CD14-positive monocyte (primary cell): ENCODE data around the gene CDHR2. TPM values are rescaled to one million over a fixed set of nuclear protein-coding genes. Genes with fewer than 3 reads are reported as not detected.

Experiments used
- DNase-seq, 3 donors: peaks; one replicate each; pipeline ENCODE4 v3.0.0-alpha.2; 2011 to 2022
- H2AFZ ChIP-seq: 2 replicates; pipeline ENCODE4 v1.6.0; 2012; ENCODE audit warnings: mild to moderate bottlenecking, low read depth, low read length, inconsistent platforms; ENCODE audit not compliant: insufficient read depth, poor library complexity, severe bottlenecking
- H3K27ac ChIP-seq, 2 donors: 1 replicate in 1 of 2; 2 replicates in 1 of 2; pipeline ENCODE4 v1.5.1; 2012 to 2013; ENCODE audit warnings: low read length in 2 of 2, control low read depth in 1 of 2, inconsistent platforms in 1 of 2, low read depth in 1 of 2, mild to moderate bottlenecking in 1 of 2
- H3K27me3 ChIP-seq, 2 donors: one replicate each; pipeline versions ENCODE4 v1.6.0 to v1.6.1; 2011 to 2013; ENCODE audit warnings: low read length in 2 of 2; ENCODE audit not compliant: control insufficient read depth in 2 of 2, insufficient read depth in 2 of 2
- H3K36me3 ChIP-seq, 2 donors: replicated peaks in 1 of 2; 1 replicate in 1 of 2; 2 replicates in 1 of 2; pipeline versions ENCODE4 v1.5.1 to v1.6.1; 2012 to 2013; ENCODE audit warnings: low read length in 2 of 2, control low read depth in 1 of 2, inconsistent platforms in 1 of 2, mild to moderate bottlenecking in 1 of 2; ENCODE audit not compliant: insufficient read depth in 2 of 2, control insufficient read depth in 1 of 2
- H3K4me1 ChIP-seq, 2 donors: 1 replicate in 1 of 2; 2 replicates in 1 of 2; pipeline versions ENCODE4 v1.5.1 to v1.6.1; 2012 to 2013; ENCODE audit warnings: low read length in 2 of 2, control low read depth in 1 of 2, inconsistent platforms in 1 of 2, mild to moderate bottlenecking in 1 of 2, moderate library complexity in 1 of 2; ENCODE audit not compliant: insufficient read depth in 2 of 2, control insufficient read depth in 1 of 2
- H3K4me2 ChIP-seq: replicated peaks from 2 replicates; pipeline ENCODE3; 2012; ENCODE audit warnings: low read length, moderate library complexity, mild to moderate bottlenecking; ENCODE audit not compliant: poor library complexity, severe bottlenecking; ENCODE audit errors: extremely low read depth
- H3K4me3 ChIP-seq, 3 experiments: fragments of 200-600 bp in 1 of 3; sonication (generic) in 1 of 3; replicated peaks in 1 of 3; 1 replicate in 2 of 3; 2 replicates in 1 of 3; pipeline ENCODE4 v1.5.1; 2011 to 2013; ENCODE audit warnings: low read length in 3 of 3, mild to moderate bottlenecking in 3 of 3, control low read depth in 2 of 3, low read depth in 2 of 3, inconsistent platforms in 1 of 3, moderate library complexity in 1 of 3
- H3K79me2 ChIP-seq: 2 replicates; pipeline ENCODE4 v1.6.0; 2012; ENCODE audit warnings: mild to moderate bottlenecking, control low read depth, inconsistent platforms, low read length, moderate library complexity; ENCODE audit not compliant: insufficient read depth
- H3K9ac ChIP-seq: 2 replicates; pipeline ENCODE4 v1.6.0; 2017; ENCODE audit warnings: low read length, mild to moderate bottlenecking; ENCODE audit not compliant: insufficient read depth, poor library complexity, severe bottlenecking
- H3K9me3 ChIP-seq, 2 donors: replicated peaks in 1 of 2; 1 replicate in 1 of 2; 2 replicates in 1 of 2; pipeline versions ENCODE4 v1.5.1 to v1.6.1; 2012 to 2013; ENCODE audit warnings: low read length in 2 of 2, control low read depth in 1 of 2; ENCODE audit not compliant: control insufficient read depth in 1 of 2, insufficient read depth in 1 of 2
- H4K20me1 ChIP-seq: 2 replicates; pipeline ENCODE4 v1.6.0; 2012; ENCODE audit warnings: mild to moderate bottlenecking, low read length, control low read depth, moderate library complexity; ENCODE audit not compliant: insufficient read depth
- H3K27ac Mint-ChIP-seq, 7 donors: one replicate each; pipeline ENCODE4 v1.8.0; 2020; ENCODE audit warnings: mild to moderate bottlenecking in 7 of 7, mixed read lengths in 7 of 7, moderate library complexity in 6 of 7, inconsistent platforms in 2 of 7
- H3K27me3 Mint-ChIP-seq, 3 donors: one replicate each; pipeline ENCODE4 v1.8.0; 2021 to 2022; ENCODE audit warnings: low read depth in 3 of 3, mild to moderate bottlenecking in 3 of 3, mixed read lengths in 3 of 3, moderate library complexity in 3 of 3, inconsistent platforms in 1 of 3
- H3K36me3 Mint-ChIP-seq, 2 donors: one replicate each; pipeline ENCODE4 v1.8.0; 2020; ENCODE audit warnings: mixed read lengths in 2 of 2, inconsistent platforms in 1 of 2, mild to moderate bottlenecking in 1 of 2
- H3K4me1 Mint-ChIP-seq: one replicate; pipeline ENCODE4 v1.8.0; 2020; ENCODE audit warnings: mild to moderate bottlenecking, mixed read lengths
- H3K4me3 Mint-ChIP-seq, 2 donors: one replicate each; pipeline ENCODE4 v1.8.0; 2020; ENCODE audit warnings: mild to moderate bottlenecking in 2 of 2, mixed read lengths in 2 of 2, moderate library complexity in 1 of 2
- H3K9me3 Mint-ChIP-seq, 7 donors: one replicate each; pipeline ENCODE4 v1.8.0; 2020 to 2022; ENCODE audit warnings: mixed read lengths in 7 of 7, mild to moderate bottlenecking in 6 of 7, moderate library complexity in 6 of 7, inconsistent platforms in 2 of 7
- CTCF ChIP-seq: fragments of 200-600 bp; IDR thresholded peaks from one replicate; pipeline ENCODE4 v1.8.0; 2022; ENCODE audit warnings: antibody characterized with exemption, mild to moderate bottlenecking
- WGBS: methylation state at CpG from one replicate; pipeline ENCODE4 v1.1.5; 2013; ENCODE audit warnings: missing lambda C conversion rate; ENCODE audit not compliant: insufficient coverage; 5-methylcytosine and 5-hydroxymethylcytosine counted together
- intact Hi-C, 2 donors: fragments of 100-400 bp; cut with micrococcal nuclease; formaldehyde crosslinking; loops; one replicate each; pipeline versions ENCODE4 v1.15.0 to v1.15.1; 2023
- polyA plus RNA-seq, 3 donors: library from polyadenylated mRNA; depleted of rRNA in 1 of 3; unstranded in 2 of 3; stranded (reverse) in 1 of 3; fragments of 300-500 nt in 2 of 3; fragments of >200 nt in 1 of 3; fragmentation: Illumina TruSeq in 2 of 3; gene quantifications; 1 replicate in 2 of 3; 2 replicates in 1 of 3; pipeline ENCODE4 v1.2.3, GENCODE V29; 2012 to 2021

The CDHR2 gene
- polyA plus RNA-seq, 3 donors = 0.12 TPM; not detected in 2

GRCh38 chr5:176574297-176574591 is 25.1 kb downstream of the CDHR2 start:
- H3K27me3 ChIP-seq = no peaks in the 10 kb centered on the region
- no peak overlapping the region for H3K4me3 Mint-ChIP-seq
- H3K4me1 ChIP-seq = no peaks in the 10 kb centered on the region
- no peak overlapping the region for H3K4me3 ChIP-seq
- TF ChIP-seq CTCF = peak; percentile 63
- H3K4me2 ChIP-seq = no peak overlapping the region
- peaks cover 0 to 2% (median 0%) of the 10 kb centered on the region in 7 donors for H3K9me3 Mint-ChIP-seq
- no peaks in the 10 kb centered on the region for H4K20me1 ChIP-seq
- H3K79me2 ChIP-seq = no peaks in the 10 kb centered on the region
- no peaks in the 10 kb centered on the region for H3K36me3 Mint-ChIP-seq
- H3K27ac Mint-ChIP-seq = no peak overlapping the region
- no peak overlapping the region for H2AFZ ChIP-seq
- H3K27ac ChIP-seq = no peak overlapping the region
- no peak overlapping the region for H3K9ac ChIP-seq
- WGBS = 54% methylated on average over 10 of the region's 10 CpGs
- H3K27me3 Mint-ChIP-seq = peaks cover 4 to 12% (median 12%) of the 10 kb centered on the region in 3 donors
- no peaks in the 10 kb centered on the region for H3K36me3 ChIP-seq
- intact Hi-C loops = loop anchor here (5.0 kb wide), 2 partner anchors 37 to 157 kb away; partner anchors contain the start of genes CLTB (in 1 of the 2) and RNF44 (in 1 of the 2)
- H3K4me1 Mint-ChIP-seq = peaks cover 5% of the 10 kb centered on the region
- no peaks in the 10 kb centered on the region for H3K9me3 ChIP-seq
- no peak for DNase-seq

GRCh38 chr5:176575066-176575465 is 25.9 kb downstream of the CDHR2 start:
- Histone ChIP-seq H4K20me1 (no peaks in the 10 kb centered on the region), H2AFZ (no peak overlapping the region), H3K4me1 (no peaks in the 10 kb centered on the region), H3K27me3 (no peaks in the 10 kb centered on the region), H3K4me2 (no peak overlapping the region), H3K9ac (no peak overlapping the region), H3K36me3 (no peaks in the 10 kb centered on the region), H3K27ac (no peak overlapping the region), H3K4me3 (no peak overlapping the region), H3K9me3 (no peaks in the 10 kb centered on the region), H3K79me2 (no peaks in the 10 kb centered on the region)
- peaks cover 4 to 12% (median 12%) of the 10 kb centered on the region in 3 donors for H3K27me3 Mint-ChIP-seq
- DNase-seq = no peak
- TF ChIP-seq CTCF = no peak
- H3K27ac Mint-ChIP-seq = no peak overlapping the region
- peaks cover 5% of the 10 kb centered on the region for H3K4me1 Mint-ChIP-seq
- intact Hi-C loops = no loop called here
- 96% methylated on average over 9 of the region's 14 CpGs for WGBS
- H3K36me3 Mint-ChIP-seq = no peaks in the 10 kb centered on the region
- H3K9me3 Mint-ChIP-seq = peaks cover 0 to 2% (median 0%) of the 10 kb centered on the region in 7 donors
- H3K4me3 Mint-ChIP-seq = no peak overlapping the region
